ENCODE measurements around the gene SLC30A9.

DNA sequence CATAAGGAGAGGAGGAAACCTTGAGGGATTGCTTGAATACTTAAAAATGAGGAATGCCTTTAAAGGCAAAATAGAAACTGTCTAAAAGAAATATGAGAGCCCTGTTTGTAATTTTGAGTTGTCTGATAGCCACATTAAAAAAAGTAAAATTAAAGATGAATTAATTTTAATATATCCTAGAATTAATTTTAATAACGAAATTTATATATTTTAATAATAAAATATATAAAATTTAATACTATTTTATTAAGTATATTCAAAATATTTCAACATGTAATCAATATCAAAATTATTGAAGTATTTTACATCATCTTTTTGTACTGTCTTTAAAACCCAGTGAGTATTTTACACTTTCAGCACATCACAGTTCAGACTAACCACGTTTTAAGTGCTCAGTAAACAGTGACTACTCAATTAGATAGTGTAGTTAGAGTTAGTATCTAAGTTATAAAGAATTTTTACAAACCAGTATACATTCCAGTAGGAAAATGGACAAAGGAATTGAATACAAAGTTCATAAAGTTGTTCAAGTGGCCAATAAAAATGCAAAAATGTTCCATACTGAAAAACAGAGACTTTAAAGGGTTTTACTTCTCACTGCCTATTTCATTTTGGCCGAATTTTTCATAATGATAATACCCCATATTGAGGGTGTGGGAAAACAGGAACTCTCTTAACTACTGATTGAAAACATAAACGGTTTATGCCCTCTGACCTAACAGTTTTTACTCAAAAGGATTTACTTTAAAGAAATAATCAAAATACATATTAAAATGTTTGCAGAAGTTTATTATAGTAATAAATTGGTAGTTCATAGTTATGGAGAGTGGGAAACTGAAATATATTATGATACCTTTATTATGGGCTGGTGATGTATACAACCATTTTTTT is 2.9 kb downstream of the SLC30A9 start:
- no peak for TF ChIP-seq POLR2A (IDR thresholded peaks at IDR 0.05)
- no peak for TF ChIP-seq CTCF (IDR thresholded peaks at IDR 0.05)

Data from gastroesophageal sphincter (tissue), 3 donors.